Measurements from ENCODE around the gene HIC1.

Gene HIC1

DNA sequence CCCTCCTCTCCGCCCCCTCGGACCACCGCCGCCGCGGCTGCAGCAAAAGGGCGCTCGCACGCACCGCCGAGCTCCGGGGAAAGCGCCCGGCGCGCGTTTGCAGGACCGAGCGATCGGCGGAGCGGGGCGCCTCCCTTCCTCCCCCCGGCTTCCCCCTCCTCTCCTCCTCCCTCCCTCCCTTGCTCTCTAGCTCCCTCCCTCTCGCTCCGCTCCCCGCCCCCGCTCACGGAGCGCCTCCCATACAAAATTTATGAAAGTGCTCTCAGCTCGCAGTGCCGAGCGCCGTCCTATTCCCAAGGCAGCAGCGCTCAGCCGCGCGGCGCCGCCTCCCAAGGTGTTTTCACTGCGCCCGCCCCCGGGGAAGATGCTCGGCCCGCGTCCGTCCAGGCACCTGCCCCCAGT, 29.7 kb upstream of the HIC1 start, which contains the start of gene RTN4RL1:
Gene RTN4RL1 (minus strand): TSS at position 115 of the 402 bp plus-strand sequence. CDS start 469 bp downstream, outside the sequence.
- DNase-seq (ENCODE audit: low read depth): peak; percentile 57

GRCh38 chr17:2025622-2026309, 29.1 kb upstream of the HIC1 start:
- DNase-seq (ENCODE audit: low read depth): no peak

GRCh38 chr17:2027528-2028233, 27.2 kb upstream of the HIC1 start:
- DNase-seq (ENCODE audit: low read depth): no peak

GRCh38 chr17:2028234-2028614, 26.7 kb upstream of the HIC1 start:
- no peak for DNase-seq (ENCODE audit: low read depth)

- no peak for DNase-seq (ENCODE audit: low read depth)
These were observed 26.2 kb upstream of the HIC1 start for GRCh38 chr17:2028737-2029136.

DNA sequence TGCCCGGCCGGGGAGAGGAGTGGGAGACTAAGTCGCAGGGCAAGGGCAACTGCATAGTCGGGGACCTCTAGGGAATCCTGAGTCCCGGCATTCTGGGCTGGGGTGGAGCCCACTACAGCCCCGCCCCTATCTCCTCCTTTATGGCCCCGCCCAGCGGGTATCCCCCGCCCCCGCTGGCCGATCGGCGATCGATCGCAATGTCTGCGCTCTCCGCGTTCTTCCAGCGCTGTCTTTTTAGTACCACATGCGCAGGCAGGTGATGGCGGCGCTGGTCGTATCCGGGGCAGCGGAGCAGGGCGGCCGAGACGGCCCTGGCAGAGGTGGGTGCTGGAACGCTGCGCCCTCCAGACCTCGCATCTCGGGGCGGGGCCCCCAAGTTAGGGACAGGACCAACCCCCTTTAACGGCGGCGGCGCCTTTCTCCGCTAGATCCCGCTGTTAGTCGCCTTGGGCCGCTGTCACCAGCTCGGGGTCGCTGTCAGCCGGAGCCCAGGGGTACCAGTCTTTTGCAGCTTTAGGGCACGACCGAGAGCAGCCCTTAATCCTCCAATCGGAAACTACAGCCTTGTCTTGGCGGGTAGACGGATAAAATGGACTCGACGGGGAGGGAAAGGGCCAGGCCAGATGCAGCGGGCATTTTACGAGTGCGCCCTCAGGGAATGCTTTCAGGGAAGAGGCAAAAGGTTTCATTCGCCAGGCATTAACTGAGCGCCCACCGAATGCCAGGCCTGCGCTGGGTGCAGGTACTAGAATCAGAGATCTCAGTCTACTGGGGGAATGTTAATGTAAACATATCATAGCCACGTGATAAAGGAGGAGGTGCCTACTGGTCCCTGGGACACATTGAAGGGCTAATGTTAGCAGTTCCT, 24.8 kb upstream of the HIC1 start, which contains the start of gene DPH1:
Gene DPH1 (plus strand): TSS at position 243 of the 868 bp plus-strand sequence. CDS start 17 bp downstream, at position 260.
- DNase-seq (ENCODE audit: low read depth): no peak

GRCh38 chr17:2030779-2031163, 24.1 kb upstream of the HIC1 start:
- peak; percentile 70 for DNase-seq (ENCODE audit: low read depth)

DNA sequence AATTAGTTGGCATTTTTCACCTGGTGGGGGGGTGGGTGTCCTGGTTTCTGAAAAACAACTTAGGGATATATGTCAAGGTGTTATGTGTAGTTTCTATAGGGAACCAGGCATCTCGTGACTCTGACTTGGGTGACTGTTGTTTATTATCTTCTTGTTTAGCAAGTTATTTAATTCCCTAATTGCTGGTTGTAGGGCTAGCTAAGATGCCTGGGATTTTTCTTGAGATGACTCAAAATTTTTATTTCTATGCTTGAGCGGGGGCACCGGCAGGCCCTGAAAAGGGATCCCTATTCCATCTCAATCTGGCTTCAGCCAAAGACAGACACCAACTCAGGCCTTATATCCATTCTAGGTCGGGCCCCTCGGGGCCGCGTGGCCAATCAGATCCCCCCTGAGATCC, 21.8 kb upstream of the HIC1 start:
- DNase-seq (ENCODE audit: low read depth): no peak

DNA sequence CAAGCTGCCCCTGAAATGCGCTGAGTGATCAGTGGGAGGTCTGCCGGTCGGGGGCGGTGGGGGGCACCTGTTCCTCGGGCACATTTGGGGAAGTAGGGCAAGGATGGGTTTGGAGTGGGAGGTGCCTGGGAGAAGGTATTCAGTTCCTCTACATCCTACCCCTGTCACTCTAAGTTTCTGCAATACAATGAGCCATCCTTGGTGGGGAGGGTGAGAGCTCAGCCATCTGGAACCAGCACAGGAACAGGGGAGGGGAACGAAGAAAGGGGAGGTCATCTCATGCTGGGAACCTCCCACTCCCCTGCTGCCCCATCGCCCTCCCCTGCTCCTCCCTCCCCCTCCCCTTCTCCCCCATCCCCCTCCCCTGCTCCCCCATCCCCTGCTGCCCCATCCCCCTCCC, 20.7 kb upstream of the HIC1 start:
- no peak for DNase-seq (ENCODE audit: low read depth)

DNA sequence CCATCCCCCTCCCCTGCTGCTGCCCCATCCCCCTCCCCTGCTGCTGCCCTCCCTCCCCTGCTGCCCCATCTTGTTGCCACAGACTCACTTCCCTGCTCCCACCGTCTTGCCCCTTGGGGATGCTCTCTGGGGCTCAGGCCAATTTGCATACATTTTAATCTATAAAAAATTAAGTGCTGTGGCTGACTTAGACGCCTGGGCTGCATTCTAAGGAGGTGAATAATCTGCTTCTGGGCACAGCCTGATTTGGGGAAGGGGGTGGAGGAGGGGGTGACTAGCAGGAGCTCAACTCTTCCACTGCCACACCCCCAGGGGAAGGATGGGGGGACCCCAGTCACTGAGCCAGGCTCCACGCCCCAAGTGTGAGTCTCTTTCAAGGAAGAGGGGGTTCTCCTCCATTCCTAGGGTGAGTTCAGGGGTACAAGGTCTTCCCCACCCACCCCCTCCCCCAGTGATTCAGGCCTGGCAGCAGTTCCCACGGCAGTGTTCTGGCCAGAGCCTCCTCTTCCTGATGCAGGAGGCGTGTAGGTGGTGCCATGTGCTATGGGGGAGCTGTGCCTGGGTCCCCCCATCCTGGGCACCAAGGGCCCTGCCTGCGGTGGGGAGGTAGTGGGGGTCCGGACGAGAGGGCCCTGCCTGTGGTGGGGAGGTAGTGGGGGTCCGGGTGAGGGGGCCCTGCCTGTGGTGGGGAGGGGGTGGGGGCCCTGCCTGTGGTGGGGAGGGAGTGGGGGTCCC, 19.9 kb upstream of the HIC1 start:
- peak; percentile 87 for DNase-seq (ENCODE audit: low read depth)

DNA sequence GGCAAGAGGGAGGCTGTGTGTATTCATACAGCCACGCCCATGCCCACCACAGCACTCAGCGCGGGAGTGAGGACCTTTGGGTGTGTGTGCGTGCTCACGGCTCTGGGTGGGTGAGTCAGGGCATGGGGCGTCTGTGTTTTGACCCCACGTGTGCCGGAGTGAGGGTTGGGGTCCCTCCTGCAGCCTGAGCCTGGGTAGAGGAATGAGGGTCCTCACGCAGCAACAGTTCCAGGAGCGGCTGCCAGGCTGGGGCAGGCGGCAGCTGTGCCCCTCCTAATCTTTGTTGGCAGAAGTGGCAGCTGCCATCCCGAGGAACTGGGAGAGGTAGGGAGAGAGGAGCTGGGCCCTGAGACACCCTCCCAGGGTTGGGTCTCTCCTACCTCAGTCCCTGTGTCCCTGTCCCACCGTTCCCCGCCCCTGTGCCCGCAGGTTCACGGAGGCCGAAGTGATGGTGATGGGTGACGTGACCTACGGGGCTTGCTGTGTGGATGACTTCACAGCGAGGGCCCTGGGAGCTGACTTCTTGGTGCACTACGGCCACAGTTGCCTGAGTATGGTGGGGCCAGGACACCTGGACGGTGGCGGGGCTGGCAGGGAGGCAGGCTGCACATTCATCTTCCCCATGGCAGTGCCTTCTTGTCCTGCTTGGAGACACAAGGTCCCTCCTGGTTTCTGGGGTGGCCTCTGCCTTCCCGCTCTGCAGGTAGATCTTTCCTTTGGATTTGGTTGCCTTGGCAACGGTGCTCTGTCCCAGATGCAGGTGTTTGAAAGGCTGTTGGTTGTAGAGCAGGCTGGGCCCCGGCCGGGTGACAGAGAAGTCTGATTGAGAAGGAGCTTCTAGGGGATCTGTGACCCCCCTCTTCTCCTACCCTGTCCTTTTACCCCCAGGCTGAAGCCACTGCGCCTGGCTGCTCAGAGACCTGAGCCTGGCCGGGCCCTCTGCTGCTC, 19.1 kb upstream of the HIC1 start:
- DNase-seq (ENCODE audit: low read depth): no peak

- DNase-seq (ENCODE audit: low read depth): no peak
These were observed 17.7 kb upstream of the HIC1 start for GRCh38 chr17:2037155-2037554.

- DNase-seq (ENCODE audit: low read depth): no peak
These were observed 14.6 kb upstream of the HIC1 start for GRCh38 chr17:2040219-2040827.

- DNase-seq (ENCODE audit: low read depth): no peak
These were observed 13.9 kb upstream of the HIC1 start for GRCh38 chr17:2040942-2041560.

GRCh38 chr17:2041561-2042389, 13.1 kb upstream of the HIC1 start, which contains the start of gene OVCA2:
TSS of gene OVCA2 (plus strand) at chr17:2042022. CDS start at chr17:2042048, 26 bp downstream.
- DNase-seq (ENCODE audit: low read depth): peak; percentile 69

- no peak for DNase-seq (ENCODE audit: low read depth)
These were observed 12.5 kb upstream of the HIC1 start for GRCh38 chr17:2042390-2042847.

DNA sequence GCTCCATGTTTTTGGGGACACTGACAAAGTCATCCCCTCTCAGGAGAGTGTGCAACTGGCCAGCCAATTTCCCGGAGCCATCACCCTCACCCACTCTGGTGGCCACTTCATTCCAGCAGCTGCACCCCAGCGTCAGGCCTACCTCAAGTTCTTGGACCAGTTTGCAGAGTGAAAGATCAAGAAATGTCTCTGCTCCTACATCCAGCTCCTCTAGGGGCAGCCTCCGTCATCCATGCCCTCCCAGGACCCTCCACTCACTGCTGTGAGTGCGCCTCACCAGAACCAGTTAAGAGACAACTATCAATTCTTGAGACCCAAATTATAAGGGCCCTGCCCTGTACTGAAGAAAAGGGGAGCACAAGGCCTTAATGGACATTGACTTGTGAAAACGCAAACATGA, 12.0 kb upstream of the HIC1 start:
- no peak for DNase-seq (ENCODE audit: low read depth)

DNA sequence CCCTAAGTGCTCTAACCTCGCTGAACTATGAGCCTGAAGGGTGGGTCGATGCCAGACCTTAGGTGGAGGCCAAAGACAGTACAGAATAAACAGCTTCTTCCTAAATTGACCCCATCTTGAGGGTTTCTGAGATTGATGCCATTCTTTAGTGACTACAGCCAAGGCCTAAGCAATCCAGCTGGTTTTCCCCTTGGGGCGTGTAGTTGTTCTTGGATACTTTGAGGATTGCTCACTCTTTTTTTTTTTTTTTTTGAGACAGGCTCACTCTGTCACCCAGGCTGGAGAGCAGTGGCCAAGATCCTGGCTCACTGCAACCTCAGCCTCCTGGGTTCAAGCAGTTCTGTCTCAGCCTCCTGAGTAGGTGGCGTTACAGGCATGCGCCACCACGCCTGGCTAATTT, 11.1 kb upstream of the HIC1 start:
- DNase-seq (ENCODE audit: low read depth): peak; percentile 63

Measured in GM04503 (cell line).